Tibial nerve (tissue), 4 donors: ENCODE measurements around the gene FKBP1A. TPM values are rescaled to one million over a fixed set of nuclear protein-coding genes. Genes with fewer than 3 reads are reported as not detected.
A peak's percentile ranks its signal among the peaks of the same experiment; 100 is the strongest.

ENCODE experiments used
- DNase-seq, 2 donors: peaks; one replicate each; pipeline ENCODE4 v3.0.0-alpha.2; 2019; ENCODE audit warnings: low spot score in 2 of 2
- H3K27ac ChIP-seq, 4 donors: fragments of 200-600 bp; sonication (generic) in 3 of 4; one replicate each; pipeline ENCODE4 v1.5.1; 2017 to 2019; ENCODE audit warnings: mild to moderate bottlenecking in 1 of 4
- H3K27me3 ChIP-seq, 2 donors: fragments of 200-600 bp; sonication (generic) in 1 of 2; one replicate each; pipeline versions ENCODE4 v1.5.1 to v1.6.0; 2017 to 2019
- H3K36me3 ChIP-seq, 3 donors: fragments of 200-600 bp; sonication (generic); one replicate each; pipeline ENCODE4 v1.5.1; 2018 to 2019
- H3K4me1 ChIP-seq, 4 donors: fragments of 200-600 bp; sonication (generic) in 3 of 4; one replicate each; pipeline ENCODE4 v1.5.1; 2017 to 2019
- H3K4me3 ChIP-seq, 4 donors: fragments of 200-600 bp; sonication (generic) in 3 of 4; one replicate each; pipeline ENCODE4 v1.5.1; 2017 to 2019; ENCODE audit warnings: mild to moderate bottlenecking in 1 of 4, moderate library complexity in 1 of 4
- H3K9me3 ChIP-seq, 4 donors: fragments of 200-600 bp; sonication (generic) in 3 of 4; one replicate each; pipeline ENCODE4 v1.5.1; 2017 to 2019
- EP300 ChIP-seq, 2 donors: sonication (generic); formaldehyde crosslinking; IDR thresholded peaks; one replicate each; pipeline ENCODE4 v1.6.1; 2017; ENCODE audit warnings: antibody characterized with exemption in 2 of 2, mild to moderate bottlenecking in 1 of 2
- POLR2A ChIP-seq, 2 donors: fragments of 450-650 bp; IDR thresholded peaks; one replicate each; pipeline ENCODE4 v1.6.1; 2017; ENCODE audit warnings: antibody characterized with exemption in 2 of 2, mild to moderate bottlenecking in 2 of 2, moderate library complexity in 2 of 2
- WGBS, 2 donors: methylation state at CpG; one replicate each; pipeline ENCODE4 v1.1.5; 2018; 5-methylcytosine and 5-hydroxymethylcytosine counted together
- total RNA-seq, 4 donors: library from RNA; depleted of rRNA; stranded (reverse); fragments of >200 nt; gene quantifications; one replicate each; pipeline ENCODE4 v1.1.0, GENCODE V29; 2016
- TF ChIP-seq, protein P1 (sequence below), 5 experiments: fragments of 200-600 bp in 3 of 5; fragments of 450-650 bp in 2 of 5; sonication (generic) in 3 of 5; IDR thresholded peaks; one replicate each; pipeline ENCODE4 v1.5.1; 2016 to 2019; ENCODE audit warnings: antibody characterized with exemption in 5 of 5, mild to moderate bottlenecking in 3 of 5, moderate library complexity in 2 of 5

FKBP1A gene
- total RNA-seq, 4 donors from 2014 or later = 92.2 to 172 (median 130) TPM

DNA sequence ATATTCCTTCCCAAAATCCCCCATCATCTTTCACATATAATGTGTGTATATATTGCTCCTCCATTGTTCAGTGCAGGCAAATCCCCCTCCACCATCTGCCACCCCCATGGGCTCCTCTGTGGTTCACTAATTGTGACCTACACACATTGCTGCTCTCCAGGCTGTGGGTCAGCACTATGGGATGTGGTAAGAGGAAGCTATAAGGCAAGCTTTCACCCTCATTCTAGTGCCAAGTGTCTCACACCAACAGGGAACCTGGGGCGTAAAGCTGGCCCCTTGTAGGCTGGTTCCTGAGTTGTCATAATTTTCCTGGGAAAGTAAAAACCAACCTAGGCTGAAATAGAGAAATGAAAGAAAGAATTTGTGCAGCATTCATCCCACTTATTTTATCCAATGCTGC is 16.8 kb downstream of the FKBP1A start:
- WGBS, 2 donors = 64 to 85% methylated on average over 1 of the region's 1 CpG

DNA sequence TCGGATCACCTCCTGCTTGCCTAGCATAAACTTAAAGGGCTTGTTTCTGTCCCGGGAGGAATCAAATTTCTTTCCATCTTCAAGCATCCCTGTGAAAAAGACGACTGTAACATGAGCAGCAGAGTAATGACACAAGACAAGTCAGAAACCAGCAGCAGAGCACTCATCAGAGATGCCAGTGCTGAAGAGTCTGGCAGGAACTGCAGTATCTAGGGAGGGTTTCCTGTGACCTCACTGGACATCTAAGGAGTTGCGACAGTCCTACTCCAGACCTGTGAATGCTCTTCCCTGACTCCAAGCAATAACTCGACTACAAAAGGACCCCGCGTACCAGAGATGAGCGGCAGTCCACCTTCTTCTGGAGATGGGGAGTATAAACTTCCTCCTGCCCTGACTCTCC is 17.3 kb downstream of the FKBP1A start:
- H3K27ac ChIP-seq = peak overlapping the region in 1 of 4 donors; percentile 24
- peaks cover 0 to 8% (median 0%) of the 10 kb centered on the region in 3 donors for H3K36me3 ChIP-seq
- DNase-seq = no peak
- no peak overlapping the region for H3K4me3 ChIP-seq
- TF ChIP-seq POLR2A (IDR thresholded peaks at IDR 0.05) (no peak), EP300 (IDR thresholded peaks at IDR 0.05) (no peak)
- TF ChIP-seq, protein P1, sequence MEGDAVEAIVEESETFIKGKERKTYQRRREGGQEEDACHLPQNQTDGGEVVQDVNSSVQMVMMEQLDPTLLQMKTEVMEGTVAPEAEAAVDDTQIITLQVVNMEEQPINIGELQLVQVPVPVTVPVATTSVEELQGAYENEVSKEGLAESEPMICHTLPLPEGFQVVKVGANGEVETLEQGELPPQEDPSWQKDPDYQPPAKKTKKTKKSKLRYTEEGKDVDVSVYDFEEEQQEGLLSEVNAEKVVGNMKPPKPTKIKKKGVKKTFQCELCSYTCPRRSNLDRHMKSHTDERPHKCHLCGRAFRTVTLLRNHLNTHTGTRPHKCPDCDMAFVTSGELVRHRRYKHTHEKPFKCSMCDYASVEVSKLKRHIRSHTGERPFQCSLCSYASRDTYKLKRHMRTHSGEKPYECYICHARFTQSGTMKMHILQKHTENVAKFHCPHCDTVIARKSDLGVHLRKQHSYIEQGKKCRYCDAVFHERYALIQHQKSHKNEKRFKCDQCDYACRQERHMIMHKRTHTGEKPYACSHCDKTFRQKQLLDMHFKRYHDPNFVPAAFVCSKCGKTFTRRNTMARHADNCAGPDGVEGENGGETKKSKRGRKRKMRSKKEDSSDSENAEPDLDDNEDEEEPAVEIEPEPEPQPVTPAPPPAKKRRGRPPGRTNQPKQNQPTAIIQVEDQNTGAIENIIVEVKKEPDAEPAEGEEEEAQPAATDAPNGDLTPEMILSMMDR (IDR thresholded peaks at IDR 0.05) = no peak
- H3K27me3 ChIP-seq = no peaks in the 10 kb centered on the region
- H3K4me1 ChIP-seq = peaks cover 3 to 98% (median 53%) of the 10 kb centered on the region in 4 donors
- H3K9me3 ChIP-seq = no peaks in the 10 kb centered on the region
- 51 to 52% methylated on average over 8 of the region's 8 CpGs for WGBS, 2 donors

More for the DNA sequence above, 16.8 kb downstream of the FKBP1A start:
- H3K4me3 ChIP-seq = no peak overlapping the region
- no peaks in the 10 kb centered on the region for H3K9me3 ChIP-seq
- TF ChIP-seq EP300 (IDR thresholded peaks at IDR 0.05) (no peak), POLR2A (IDR thresholded peaks at IDR 0.05) (no peak)
- TF ChIP-seq, protein P1 (IDR thresholded peaks at IDR 0.05) = no peak
- H3K27me3 ChIP-seq = no peaks in the 10 kb centered on the region
- peak overlapping the region in 1 of 4 donors; percentile 24 for H3K27ac ChIP-seq
- H3K36me3 ChIP-seq = peaks cover 0 to 8% (median 0%) of the 10 kb centered on the region in 3 donors
- H3K4me1 ChIP-seq = peaks cover 3 to 95% (median 48%) of the 10 kb centered on the region in 4 donors
- no peak for DNase-seq

DNA sequence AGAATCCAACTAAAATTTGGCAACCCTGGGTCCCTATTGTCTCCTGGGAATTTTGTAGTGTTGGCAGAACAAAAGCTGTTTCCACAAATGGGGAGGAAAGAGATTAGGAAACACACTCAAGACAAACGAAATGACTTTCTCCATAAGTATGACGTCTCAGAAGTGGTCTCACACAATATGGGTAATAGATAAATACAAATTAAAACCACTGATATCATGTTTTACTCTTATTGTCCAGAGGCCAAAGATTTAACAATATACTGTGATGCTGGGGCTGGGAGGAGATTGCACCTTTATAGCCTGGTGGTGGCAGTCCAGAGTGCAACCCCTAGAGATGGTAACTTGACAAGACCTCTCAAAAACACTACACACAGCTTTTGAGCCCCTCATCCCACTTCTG is 18.6 kb downstream of the FKBP1A start:
- no peaks in the 10 kb centered on the region for H3K9me3 ChIP-seq
- peaks cover 0 to 8% (median 0%) of the 10 kb centered on the region in 3 donors for H3K36me3 ChIP-seq
- no peaks in the 10 kb centered on the region for H3K27me3 ChIP-seq
- DNase-seq = no peak
- TF ChIP-seq, protein P1 (IDR thresholded peaks at IDR 0.05) = no peak
- TF ChIP-seq EP300 (IDR thresholded peaks at IDR 0.05) = peak in 1 of 2 donors; percentile 58
- no peak overlapping the region for H3K4me3 ChIP-seq
- peaks cover 3 to 98% (median 56%) of the 10 kb centered on the region in 4 donors for H3K4me1 ChIP-seq
- H3K27ac ChIP-seq = peak overlapping the region in 1 of 4 donors; percentile 58
- WGBS, 2 donors = 17 to 26% methylated on average over 2 of the region's 2 CpGs

DNA sequence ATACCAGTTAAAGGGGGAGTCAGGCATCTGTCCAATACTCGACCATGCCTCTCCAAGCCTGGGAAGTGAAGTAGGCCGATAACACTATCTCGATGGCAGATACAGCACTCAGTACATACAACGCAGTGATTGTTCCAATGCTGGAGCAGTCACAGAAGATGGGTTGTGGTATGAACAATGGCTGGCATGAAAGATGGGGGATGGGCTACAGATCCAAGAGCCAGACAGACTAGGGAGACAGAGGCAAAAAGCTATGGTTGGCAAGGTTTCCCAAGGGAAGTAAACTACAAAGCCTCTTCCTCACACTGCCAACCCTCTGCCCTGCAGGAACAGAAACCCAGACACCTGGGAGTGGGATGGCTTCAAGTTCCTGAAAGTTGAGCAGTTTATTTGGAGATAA is 19.2 kb downstream of the FKBP1A start:
- WGBS, 2 donors = 46 to 49% methylated on average over 4 of the region's 4 CpGs

GRCh38 chr20:1373036-1373435 is 19.8 kb downstream of the FKBP1A start:
- H3K4me1 ChIP-seq = peaks cover 3 to 97% (median 52%) of the 10 kb centered on the region in 4 donors
- no peak overlapping the region for H3K4me3 ChIP-seq
- H3K9me3 ChIP-seq = no peaks in the 10 kb centered on the region
- H3K27ac ChIP-seq = peak overlapping the region in 3 of 4 donors; percentile 29 to 58 (median 47)
- peaks cover 0 to 12% (median 0%) of the 10 kb centered on the region in 3 donors for H3K36me3 ChIP-seq
- TF ChIP-seq POLR2A (IDR thresholded peaks at IDR 0.05) (no peak), EP300 (IDR thresholded peaks at IDR 0.05) (no peak)
- TF ChIP-seq, protein P1 (IDR thresholded peaks at IDR 0.05) = no peak
- DNase-seq = no peak
- H3K27me3 ChIP-seq = no peaks in the 10 kb centered on the region
- WGBS, 2 donors = 73 to 78% methylated on average over 3 of the region's 3 CpGs

More for the DNA sequence above, 19.2 kb downstream of the FKBP1A start:
- peaks cover 0 to 8% (median 0%) of the 10 kb centered on the region in 3 donors for H3K36me3 ChIP-seq
- peaks cover 3 to 97% (median 56%) of the 10 kb centered on the region in 4 donors for H3K4me1 ChIP-seq
- no peak overlapping the region for H3K4me3 ChIP-seq
- TF ChIP-seq POLR2A (IDR thresholded peaks at IDR 0.05) (no peak), EP300 (IDR thresholded peaks at IDR 0.05) (no peak)
- TF ChIP-seq, protein P1 (IDR thresholded peaks at IDR 0.05) = no peak
- DNase-seq = no peak
- peak overlapping the region in 3 of 4 donors; percentile 29 to 58 (median 47) for H3K27ac ChIP-seq
- H3K9me3 ChIP-seq = no peaks in the 10 kb centered on the region
- no peaks in the 10 kb centered on the region for H3K27me3 ChIP-seq
